COLO668 (cell line): ENCODE results near the gene GNB1.
"Not testable (repeated sequence)": the region's sequence is repeated elsewhere in the genome, so short reads cannot be mapped to it uniquely, and the experiment has no call there.

Experiments used
- DNase-seq: peaks from one replicate; lab custom pipeline; 2025; ENCODE audit not compliant: unreplicated experiment; lab: John Stamatoyannopoulos, UW

The GNB1 gene

GRCh38 chr1:1890506-1891348 is at the start of gene GNB1:
TSS of gene GNB1 (minus strand) at chr1:1891087. CDS start at chr1:1825453, 65,634 bp downstream.
- DNase-seq, result peak; percentile 99

GRCh38 chr1:1940123-1940425 is 49.2 kb upstream of the GNB1 start:
- DNase-seq, result no peak

GRCh38 chr1:1939296-1940122 is 48.6 kb upstream of the GNB1 start:
- no peak for DNase-seq

- no peak for DNase-seq
Observed at GRCh38 chr1:1938613-1939295, 47.9 kb upstream of the GNB1 start.

- no peak for DNase-seq
Observed at GRCh38 chr1:1938276-1938573, 47.3 kb upstream of the GNB1 start.

- DNase-seq, result no peak
Observed at GRCh38 chr1:1937549-1938275, 46.8 kb upstream of the GNB1 start.

GRCh38 chr1:1937061-1937460 is 46.2 kb upstream of the GNB1 start:
- DNase-seq, result no peak

GRCh38 chr1:1934848-1935247 is 44.0 kb upstream of the GNB1 start:
- not testable (repeated sequence) for DNase-seq

GRCh38 chr1:1929639-1930545 is 39.0 kb upstream of the GNB1 start:
- DNase-seq, result no peak

- DNase-seq, result no peak
Observed at GRCh38 chr1:1929102-1929638, 38.3 kb upstream of the GNB1 start.

GRCh38 chr1:1928231-1929101 is 37.6 kb upstream of the GNB1 start:
- no peak for DNase-seq

GRCh38 chr1:1927751-1928150 is 36.9 kb upstream of the GNB1 start:
- DNase-seq, result no peak

- DNase-seq, result no peak
Observed at GRCh38 chr1:1926886-1927660, 36.2 kb upstream of the GNB1 start.

- no peak for DNase-seq
Observed at GRCh38 chr1:1926346-1926811, 35.5 kb upstream of the GNB1 start.

- no peak for DNase-seq
Observed at GRCh38 chr1:1925437-1926345, 34.8 kb upstream of the GNB1 start.

GRCh38 chr1:1924849-1925248 is 34.0 kb upstream of the GNB1 start:
- DNase-seq, result no peak

GRCh38 chr1:1924386-1924785 is 33.5 kb upstream of the GNB1 start:
- peak; percentile 42 for DNase-seq
